Kidney (tissue), 14 donors: Measurements from ENCODE around the gene NALCN. TPM values are rescaled to one million over a fixed set of nuclear protein-coding genes. Genes with fewer than 3 reads are reported as not detected.

Experiments
- DNase-seq, 5 donors: peaks; one replicate each; pipeline ENCODE4 v3.0.0-alpha.2; 2013 to 2020
- FAIRE-seq: peaks from 2 replicates; lab custom pipeline; 2012; peaks lifted over from hg19 to GRCh38; lab: Jason Lieb, UNC
- H3K27ac ChIP-seq, 2 donors: one replicate each; pipeline ENCODE4 v1.7.0; 2013; ENCODE audit warnings: low read depth in 2 of 2, low read length in 2 of 2, inconsistent platforms in 1 of 2
- H3K27me3 ChIP-seq: one replicate; pipeline ENCODE4 v1.7.1; 2013; ENCODE audit warnings: low read length, inconsistent platforms; ENCODE audit not compliant: control insufficient read depth, insufficient read depth
- H3K36me3 ChIP-seq, 3 donors: one replicate each; pipeline versions ENCODE4 v1.7.0 to v1.7.1; 2013; ENCODE audit warnings: low read length in 3 of 3, control low read depth in 1 of 3, inconsistent platforms in 1 of 3; ENCODE audit not compliant: insufficient read depth in 3 of 3, control insufficient read depth in 2 of 3
- H3K4me1 ChIP-seq, 3 donors: one replicate each; pipeline versions ENCODE4 v1.7.0 to v1.7.1; 2013; ENCODE audit warnings: low read length in 3 of 3, inconsistent platforms in 1 of 3, low read depth in 1 of 3; ENCODE audit not compliant: control insufficient read depth in 2 of 3, insufficient read depth in 2 of 3
- H3K4me3 ChIP-seq, 3 donors: one replicate each; pipeline versions ENCODE4 v1.7.0 to v1.8.1; 2013; ENCODE audit warnings: low read length in 3 of 3, control low read depth in 1 of 3, inconsistent platforms in 1 of 3
- H3K9ac ChIP-seq, 3 donors: one replicate each; pipeline versions ENCODE4 v1.7.0 to v1.7.1; 2013; ENCODE audit warnings: low read length in 3 of 3, control low read depth in 1 of 3, inconsistent platforms in 1 of 3
- H3K9me3 ChIP-seq, 3 donors: one replicate each; pipeline versions ENCODE4 v1.7.0 to v1.7.1; 2013; ENCODE audit warnings: low read length in 3 of 3, control low read depth in 1 of 3, inconsistent platforms in 1 of 3; ENCODE audit not compliant: control insufficient read depth in 2 of 3, insufficient read depth in 1 of 3
- CTCF ChIP-seq: IDR thresholded peaks from 3 replicates; pipeline ENCODE4 v1.5.1; 2012; ENCODE audit warnings: mild to moderate bottlenecking, moderate library complexity, borderline replicate concordance; ENCODE audit not compliant: insufficient read depth; ENCODE audit errors: extremely low read depth
- intact Hi-C: fragments of 100-400 bp; cut with DNase I; formaldehyde crosslinking; loops from one replicate; pipeline ENCODE4 v1.11.1; 2022
- polyA plus RNA-seq: library from polyadenylated mRNA; stranded (reverse); fragments of 350-450 nt; fragmentation: Illumina TruSeq; extraction: RNeasy Lipid Tissue Mini Kit (QIAGEN cat#74804); gene quantifications from one replicate; pipeline ENCODE4 v1.2.3, GENCODE V29; 2014; ENCODE audit warnings: low read depth, low replicate concordance; ENCODE audit not compliant: insufficient read depth
- total RNA-seq: library from RNA; stranded (reverse); fragmentation: NEBNext Ultra II Directional; extraction: Animal tissue kit (Norgen Biotek cat#: 25700); gene quantifications from one replicate; pipeline ENCODE4 v1.2.1, GENCODE V29; 2021
- donor health status: control.
- donor health status: control.
- donor health status: control.
- donor health status: control.
- donor health status: control.
- donor health status: DM: yes; HTN: yes; CAD: no.
- donor health status: Normal renal cell carcinoma (clear cell type).

The NALCN gene
- total and polyA plus RNA-seq, 2 donors from 2014 or later, result 0.43 to 2.4 TPM

- FAIRE-seq (no peak), DNase-seq (peak in 4 of 5 donors; percentile 27 to 52 (median 34))
- H3K4me3 ChIP-seq, result peak overlapping the region in 1 of 3 donors; percentile 59
- intact Hi-C loops, result no loop called here
- no peaks in the 10 kb centered on the region for H3K9me3 ChIP-seq
- no peaks in the 10 kb centered on the region for H3K4me1 ChIP-seq
- H3K27me3 ChIP-seq, result no peaks in the 10 kb centered on the region
- H3K27ac ChIP-seq, result no peak overlapping the region
- no peaks in the 10 kb centered on the region for H3K36me3 ChIP-seq
- TF ChIP-seq CTCF, result no peak
- H3K9ac ChIP-seq, result no peak overlapping the region
These were observed 717 bp upstream of the NALCN start for GRCh38 chr13:101417043-101417406.

GRCh38 chr13:101415358-101416174 lies 742 bp downstream of the NALCN start:
- Histone ChIP-seq H3K4me1 (no peaks in the 10 kb centered on the region), H3K36me3 (no peaks in the 10 kb centered on the region), H3K9ac (no peak overlapping the region), H3K27me3 (no peaks in the 10 kb centered on the region), H3K4me3 (no peak overlapping the region), H3K27ac (no peak overlapping the region), H3K9me3 (no peaks in the 10 kb centered on the region)
- DNase-seq (peak; percentile 5 to 66 (median 14)), FAIRE-seq (no peak)
- TF ChIP-seq CTCF, result no peak
- intact Hi-C loops, result no loop called here

GRCh38 chr13:101412076-101412475 lies 4.2 kb downstream of the NALCN start:
- no peak for TF ChIP-seq CTCF
- intact Hi-C loops, result no loop called here
- H3K36me3 ChIP-seq, result no peaks in the 10 kb centered on the region
- no peak overlapping the region for H3K27ac ChIP-seq
- no peaks in the 10 kb centered on the region for H3K27me3 ChIP-seq
- H3K9me3 ChIP-seq, result no peaks in the 10 kb centered on the region
- FAIRE-seq, result no peak
- no peaks in the 10 kb centered on the region for H3K4me1 ChIP-seq
- no peak overlapping the region for H3K4me3 ChIP-seq
- no peak for DNase-seq
- H3K9ac ChIP-seq, result no peak overlapping the region
